Kasumi-1 (cell line): Measurements from ENCODE around the gene ZNF20.
A peak's percentile ranks its signal among the peaks of the same experiment; 100 is the strongest.

Experiments
- DNase-seq, 2 experiments: peaks; one replicate each; lab custom pipeline; 2025; lab: John Stamatoyannopoulos, UW

The ZNF20 gene

DNA sequence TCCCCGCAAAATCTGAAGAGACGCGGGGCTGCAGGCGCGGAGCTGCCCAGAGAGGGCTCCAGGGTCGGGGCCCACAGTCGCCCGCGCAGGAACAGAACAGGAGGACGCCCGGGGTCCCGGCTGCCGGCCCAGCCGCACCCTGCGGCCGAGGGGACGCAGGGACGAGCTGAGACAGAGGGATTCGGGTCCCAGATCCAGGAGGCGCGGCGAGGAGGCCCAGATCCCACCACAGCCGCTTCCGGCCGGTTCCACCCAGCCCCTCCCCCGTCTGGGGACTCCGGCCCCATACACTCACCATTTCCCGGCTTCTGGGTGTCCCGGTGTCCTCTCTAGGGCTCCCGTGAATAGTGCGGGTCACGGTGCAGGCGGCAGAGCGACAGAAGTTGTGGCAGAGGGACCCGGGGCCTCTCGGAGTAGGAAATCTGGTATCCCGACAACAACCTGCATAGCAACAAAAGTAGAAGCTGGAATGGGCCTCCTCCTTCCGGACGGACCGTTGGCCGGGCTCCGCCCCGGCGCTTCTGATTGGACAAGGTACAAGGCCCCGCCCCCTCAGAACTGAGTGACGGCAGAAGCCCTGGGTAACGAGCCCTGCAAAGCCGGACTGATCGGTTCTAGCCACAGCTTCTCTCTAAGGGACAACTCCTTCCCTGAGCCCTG, at the start of gene ZNF20:
Gene ZNF20, minus strand, starts transcription at position 466 of the 660 bp plus-strand sequence. Its CDS starts 168 bp downstream, at position 298.
- DNase-seq = peak; percentile 13 to 15

- no peak for DNase-seq
Measured at GRCh38 chr19:12187625-12188024, 47.5 kb upstream of the ZNF20 start.

DNA sequence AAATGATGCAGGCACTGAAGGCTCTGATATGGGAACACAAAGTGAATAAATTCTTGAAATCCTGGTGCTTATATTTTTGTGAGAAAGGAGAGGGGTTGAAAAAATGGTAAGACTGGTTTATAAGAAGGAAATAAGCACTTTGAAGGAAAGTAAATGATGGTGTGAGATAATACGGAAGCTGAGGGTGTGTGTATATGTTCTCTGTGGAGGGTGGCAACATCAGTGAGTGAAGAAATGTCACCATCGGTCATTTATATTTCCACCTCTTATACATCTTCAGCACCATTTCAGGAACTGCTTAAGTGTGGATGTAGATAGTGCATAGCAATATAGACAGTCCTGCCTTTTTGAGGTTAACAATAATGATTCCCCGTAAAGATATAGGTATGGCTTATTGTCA, 40.2 kb upstream of the ZNF20 start:
- no peak for DNase-seq

DNA sequence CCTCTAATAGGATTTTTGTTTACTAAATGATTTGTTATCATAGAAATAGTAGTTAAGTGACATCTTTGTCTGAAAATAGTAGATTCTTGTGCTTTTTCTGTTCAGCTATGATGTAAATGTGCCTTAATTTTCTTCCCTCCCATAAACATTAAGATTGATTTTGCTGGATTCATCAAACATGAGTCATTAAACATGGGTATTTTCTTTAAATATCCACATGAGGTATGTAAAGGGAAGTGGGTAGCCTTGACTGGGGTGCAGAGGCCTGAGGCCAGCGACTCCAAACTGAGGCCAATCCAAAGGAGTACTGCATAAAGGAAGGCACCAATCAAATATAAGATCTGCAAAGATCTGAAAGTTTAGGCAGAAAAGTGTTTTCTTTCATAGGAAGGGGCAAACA, 26.5 kb upstream of the ZNF20 start:
- no peak for DNase-seq

GRCh38 chr19:12163826-12164225, 23.7 kb upstream of the ZNF20 start:
- peak; percentile 13 to 43 for DNase-seq

- DNase-seq = peak; percentile 96
Measured at GRCh38 chr19:12162882-12163806, 23.0 kb upstream of the ZNF20 start, which contains the start of gene ZNF136. ZNF136 (plus strand) TSS chr19:12163096; CDS start chr19:12163204, 108 bp downstream.

GRCh38 chr19:12162513-12162881, 22.3 kb upstream of the ZNF20 start:
- DNase-seq = no peak

- no peak for DNase-seq
Measured at GRCh38 chr19:12159773-12160414, 19.7 kb upstream of the ZNF20 start.

DNA sequence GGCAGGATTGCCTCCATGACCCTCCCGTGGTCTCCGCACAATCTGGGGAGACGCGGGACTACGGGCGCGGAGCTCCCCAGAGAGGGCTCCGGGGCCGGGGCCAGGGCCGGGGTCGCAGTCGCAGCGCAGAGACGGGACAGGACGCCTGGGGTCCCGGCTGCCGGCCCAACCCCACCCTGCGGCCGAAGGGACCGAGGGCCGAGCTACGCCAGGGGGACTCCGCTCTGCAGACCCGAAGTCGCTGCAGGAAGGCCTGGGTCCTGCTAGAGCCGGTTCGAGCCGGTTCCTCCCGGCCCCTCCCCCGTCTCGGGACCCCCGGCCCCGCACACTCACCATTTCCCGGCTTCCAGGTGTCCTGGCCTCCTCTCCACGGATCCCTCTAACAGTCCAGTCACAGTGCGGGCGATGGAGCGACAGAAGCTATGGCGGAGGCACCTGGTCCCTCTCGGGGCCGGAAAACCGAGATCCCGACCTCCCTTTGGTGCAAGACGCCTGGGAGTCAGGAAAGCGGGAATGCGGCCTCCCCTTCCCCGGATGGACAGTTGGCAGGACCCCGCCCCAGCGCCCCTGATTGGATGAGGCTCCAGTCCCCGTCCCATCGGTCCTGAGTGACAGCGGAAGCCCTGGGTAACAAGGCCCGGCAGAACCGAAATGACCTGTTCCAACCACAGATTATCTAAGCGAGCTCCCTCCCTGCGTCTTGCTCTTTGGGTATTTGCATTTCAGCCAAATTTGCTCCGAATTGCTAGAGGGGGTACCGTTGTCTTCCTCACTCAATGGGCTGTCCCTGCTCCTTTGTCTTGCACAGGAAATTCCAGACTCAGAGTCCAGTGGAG, 16.3 kb upstream of the ZNF20 start, which contains the start of gene ZNF625:
Gene ZNF625, minus strand, starts transcription at position 512 of the 836 bp plus-strand sequence. Its CDS starts 176 bp downstream, at position 336.
- no peak for DNase-seq

DNA sequence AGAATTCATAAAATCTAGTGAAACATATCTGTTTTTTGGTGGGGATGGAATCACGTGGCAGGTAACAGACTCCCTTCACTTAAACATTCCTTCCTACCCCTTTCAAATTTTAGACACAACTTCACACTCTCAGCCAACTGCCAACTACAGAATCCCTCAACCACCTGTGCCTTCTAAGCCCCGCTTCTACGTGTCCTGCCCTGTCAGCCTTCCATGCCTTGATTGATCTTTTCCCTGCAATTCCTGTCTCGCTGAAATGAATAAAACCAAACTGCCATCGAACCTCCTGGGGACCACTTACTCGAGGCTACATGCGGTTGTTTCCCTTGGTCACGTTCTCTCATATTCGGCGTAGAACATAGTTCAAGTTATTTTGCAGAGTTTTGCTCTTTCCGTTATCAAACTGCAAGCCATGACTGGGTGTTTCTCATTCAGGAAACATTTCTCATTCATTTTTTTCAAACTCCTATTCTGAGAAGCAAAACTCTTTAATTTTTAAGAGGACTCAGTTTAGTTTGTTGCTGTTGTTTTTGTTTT, 15.2 kb upstream of the ZNF20 start:
- DNase-seq = no peak

- DNase-seq = no peak
Measured at GRCh38 chr19:12145348-12145747, 5.2 kb upstream of the ZNF20 start.

DNA sequence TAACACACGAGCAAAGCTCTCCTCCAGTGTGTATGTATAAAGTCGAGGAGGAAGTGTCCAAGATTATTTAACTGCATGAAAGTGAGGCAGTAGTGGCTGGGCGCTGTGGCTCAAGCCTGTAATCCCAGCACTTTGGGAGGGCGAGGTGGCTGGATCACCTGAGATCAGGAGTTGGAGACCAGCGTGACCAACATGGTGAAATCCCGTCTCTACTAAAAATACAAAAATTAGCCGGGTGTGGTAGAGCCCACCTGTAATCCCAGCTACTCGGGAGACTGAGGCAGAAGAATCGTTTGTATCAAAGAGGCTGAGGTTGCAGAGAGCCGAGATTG, 1.2 kb upstream of the ZNF20 start:
- no peak for DNase-seq

- peak; percentile 54 to 66 for DNase-seq
Measured at GRCh38 chr19:12140545-12141404, 625 bp upstream of the ZNF20 start.

DNA sequence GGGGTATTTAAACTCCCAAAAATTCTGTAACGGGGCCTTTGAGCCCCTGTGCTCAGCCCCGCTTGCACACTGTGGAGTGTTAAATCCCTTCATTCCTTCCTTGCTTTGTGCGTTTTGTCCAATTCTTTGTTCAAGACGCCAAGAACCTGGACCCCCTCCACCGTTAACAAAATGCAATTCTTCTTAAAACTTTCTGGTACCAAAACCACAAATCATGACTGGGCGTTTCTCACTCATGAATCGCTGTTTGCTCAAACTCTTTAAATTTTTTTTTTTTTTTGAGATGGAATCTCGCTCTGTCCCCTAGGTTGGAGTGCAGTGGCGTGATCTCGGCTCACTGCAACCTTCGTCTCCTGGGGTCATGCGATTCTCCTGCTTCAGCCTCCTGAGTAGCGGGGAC, 881 bp downstream of the ZNF20 start:
- no peak for DNase-seq

DNA sequence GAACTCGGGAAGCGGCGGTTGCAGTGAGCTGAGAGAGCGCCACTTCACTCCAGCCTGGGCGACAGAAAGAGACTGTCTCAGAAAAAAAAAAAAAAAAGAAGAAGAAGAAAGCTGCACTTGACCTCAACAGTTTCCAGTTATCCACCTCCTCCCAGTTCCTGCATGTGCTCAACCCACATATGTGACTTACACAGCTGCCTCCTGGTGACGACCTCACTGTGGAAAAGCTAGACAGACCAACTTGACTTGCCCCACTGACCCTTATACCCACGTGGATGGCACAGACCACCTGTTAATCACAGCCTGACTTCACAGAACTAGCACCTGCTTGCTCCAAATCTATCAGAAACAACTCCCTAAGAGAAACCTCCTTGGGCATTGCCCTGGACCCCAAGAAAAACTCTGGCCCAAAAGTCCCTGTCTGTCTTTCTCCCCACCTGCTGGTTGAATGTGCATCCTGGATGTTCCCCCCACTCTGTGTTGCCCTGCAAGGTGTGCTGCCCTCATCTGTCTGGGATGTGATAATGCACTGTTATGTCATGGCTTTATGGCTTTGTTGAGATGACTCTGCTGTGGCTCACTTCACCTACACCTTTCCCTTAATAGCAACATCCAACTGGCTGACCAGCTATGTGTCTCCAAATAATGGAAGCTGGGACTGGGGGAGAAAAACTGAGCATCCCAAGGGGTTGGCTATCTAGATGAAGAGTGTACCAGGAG, 2.8 kb downstream of the ZNF20 start:
- peak; percentile 7 to 23 for DNase-seq

DNA sequence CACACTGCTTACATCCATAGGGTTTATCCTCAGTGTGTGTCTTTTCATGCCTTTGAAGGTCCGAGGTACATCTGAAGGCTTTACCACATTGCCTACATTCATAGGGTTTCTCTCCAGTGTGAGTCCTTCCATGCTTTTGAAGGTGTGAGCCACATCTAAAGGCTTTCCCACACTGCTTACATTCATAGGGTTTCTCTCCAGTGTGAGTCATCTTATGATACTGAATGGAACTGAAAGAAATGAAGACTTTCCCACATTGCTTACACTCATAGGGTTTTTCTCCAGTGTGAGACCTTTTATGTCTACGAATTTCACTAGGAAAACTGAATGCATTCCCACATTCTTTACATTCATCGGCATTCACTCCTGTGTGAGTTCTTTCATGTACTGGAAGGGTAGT, 7.1 kb downstream of the ZNF20 start:
- no peak for DNase-seq

GRCh38 chr19:12126707-12127106, 13.4 kb downstream of the ZNF20 start:
- peak; percentile 4 to 19 for DNase-seq

- no peak for DNase-seq
Measured at GRCh38 chr19:12117201-12117970, 22.8 kb downstream of the ZNF20 start.

GRCh38 chr19:12113121-12113520, 27.0 kb downstream of the ZNF20 start:
- DNase-seq = no peak
